MM.1S (cell line): ENCODE data around the gene SCN1A.

ENCODE experiments used
- DNase-seq: peaks from one replicate; pipeline ENCODE4 v3.0.0-alpha.2; 2015
- H2AFZ ChIP-seq: fragments of 300-600 bp; sonication (generic); 2 replicates; pipeline ENCODE4 v1.6.0; 2016; ENCODE audit warnings: antibody characterized with exemption, low read length
- H3F3A ChIP-seq: fragments of 300-600 bp; sonication (generic); 2 replicates; pipeline ENCODE4 v1.6.1; 2016; ENCODE audit warnings: mild to moderate bottlenecking, antibody characterized with exemption, low read length, moderate library complexity, mixed read lengths; ENCODE audit not compliant: insufficient read depth
- H3K27ac ChIP-seq: fragments of 300-600 bp; sonication (generic); 2 replicates; pipeline ENCODE4 v1.5.1; 2016; ENCODE audit warnings: mild to moderate bottlenecking, low read length
- H3K27me3 ChIP-seq: fragments of 300-600 bp; sonication (generic); replicated peaks from 2 replicates; pipeline ENCODE4 v1.6.0; 2016; ENCODE audit warnings: low read length; ENCODE audit not compliant: insufficient read depth
- H3K36me3 ChIP-seq: fragments of 300-600 bp; sonication (generic); replicated peaks from 2 replicates; pipeline ENCODE4 v1.6.1; 2016; ENCODE audit warnings: mild to moderate bottlenecking, low read length, mixed read lengths; ENCODE audit not compliant: insufficient read depth
- H3K4me1 ChIP-seq: fragments of 300-600 bp; sonication (generic); 2 replicates; pipeline ENCODE4 v1.6.1; 2016; ENCODE audit warnings: low read length, mixed read lengths
- H3K4me2 ChIP-seq: fragments of 300-600 bp; sonication (generic); 2 replicates; pipeline ENCODE4 v1.6.0; 2016; ENCODE audit warnings: low read depth, low read length
- H3K4me3 ChIP-seq: fragments of 300-600 bp; sonication (generic); 2 replicates; pipeline ENCODE4 v1.5.1; 2016; ENCODE audit warnings: low read length, mixed read lengths
- H3K79me2 ChIP-seq: fragments of 300-600 bp; sonication (generic); 2 replicates; pipeline ENCODE4 v1.6.1; 2016; ENCODE audit warnings: mixed run types, low read length, mixed read lengths
- H3K9ac ChIP-seq: fragments of 300-600 bp; sonication (generic); 2 replicates; pipeline ENCODE4 v1.6.1; 2016; ENCODE audit warnings: low read length, mixed read lengths
- H3K9me2 ChIP-seq: fragments of 300-600 bp; sonication (generic); replicated peaks from 2 replicates; pipeline ENCODE4 v1.6.1; 2016; ENCODE audit warnings: mild to moderate bottlenecking, low read length, mixed read lengths; ENCODE audit not compliant: insufficient read depth
- H3K9me3 ChIP-seq: fragments of 300-600 bp; sonication (generic); replicated peaks from 2 replicates; pipeline ENCODE4 v1.6.1; 2016; ENCODE audit warnings: mild to moderate bottlenecking, low read length, mixed read lengths; ENCODE audit not compliant: insufficient read depth
- H4K20me1 ChIP-seq: fragments of 300-600 bp; sonication (generic); 2 replicates; pipeline ENCODE4 v1.6.1; 2016; ENCODE audit warnings: mild to moderate bottlenecking, low read length, moderate library complexity, mixed read lengths; ENCODE audit not compliant: insufficient read depth
- EZH2 ChIP-seq: fragments of 300-600 bp; sonication (generic); optimal IDR thresholded peaks from 2 replicates; pipeline ENCODE3; 2017; ENCODE audit warnings: low read depth, mild to moderate bottlenecking, antibody characterized with exemption, low read length, mixed read lengths
- EZH2phosphoT487 ChIP-seq: fragments of 300-600 bp; sonication (generic); IDR thresholded peaks from 2 replicates; pipeline ENCODE4 v1.6.1; 2018; ENCODE audit warnings: antibody characterized with exemption, low read length
- TF ChIP-seq, protein P1 (sequence below): fragments of 300-600 bp; sonication (generic); IDR thresholded peaks from 2 replicates; pipeline ENCODE4 v1.5.1; 2016; ENCODE audit warnings: antibody characterized with exemption, low read length, mixed read lengths

Gene SCN1A

DNA sequence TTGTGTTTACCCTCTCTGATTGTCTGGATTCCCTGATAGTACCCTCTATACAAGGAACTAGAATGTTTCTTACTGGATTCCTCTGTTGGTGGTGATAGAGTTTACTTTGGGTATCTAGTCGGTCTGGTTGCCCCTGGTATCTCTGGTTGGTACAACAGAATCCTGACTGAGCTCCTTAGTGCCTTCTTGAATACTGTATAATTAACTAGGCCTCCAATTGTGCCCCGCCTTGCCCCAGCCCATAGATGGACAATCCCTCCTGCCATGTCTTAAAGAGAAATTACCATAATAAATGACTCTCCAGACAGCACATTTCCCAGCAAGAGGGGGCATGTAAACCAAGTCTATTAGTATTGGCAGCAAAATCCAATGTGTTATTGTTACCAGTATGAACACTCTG, 2.3 kb downstream of the SCN1A start:
- DNase-seq = no peak
- no peak overlapping the region for H2AFZ ChIP-seq

DNA sequence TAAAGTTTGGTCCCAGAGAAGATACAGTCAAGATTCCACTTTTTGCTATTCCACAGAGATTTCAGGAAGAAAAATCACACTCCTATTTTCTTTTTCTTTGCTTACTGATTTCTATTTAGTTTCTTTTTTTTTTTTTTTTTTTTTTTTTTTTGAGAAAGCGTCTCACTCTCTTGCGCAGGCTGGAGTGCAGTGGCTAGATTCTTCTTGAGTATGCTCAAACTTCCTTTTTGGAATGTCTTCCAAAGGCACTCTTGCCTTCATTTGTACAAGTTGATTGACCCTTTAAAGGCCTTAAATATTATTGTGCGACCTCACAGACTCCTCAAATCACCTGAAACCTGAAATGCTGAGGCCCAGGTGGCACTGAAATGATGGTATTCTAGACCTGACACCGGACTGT, 9.6 kb downstream of the SCN1A start:
- DNase-seq = no peak
- no peaks in the 10 kb centered on the region for H3K9me3 ChIP-seq
- peaks cover 17% of the 10 kb centered on the region for H3K4me1 ChIP-seq
- no peaks in the 10 kb centered on the region for H3K9me2 ChIP-seq
- H3K79me2 ChIP-seq = no peaks in the 10 kb centered on the region
- H3K27me3 ChIP-seq = no peaks in the 10 kb centered on the region
- H2AFZ ChIP-seq = no peak overlapping the region
- H3F3A ChIP-seq = no peaks in the 10 kb centered on the region; the same call in 1 of the 2 replicates
- no peaks in the 10 kb centered on the region for H3K36me3 ChIP-seq
- H3K9ac ChIP-seq = no peak overlapping the region
- no peak overlapping the region for H3K4me2 ChIP-seq
- no peak overlapping the region for H3K4me3 ChIP-seq
- H3K27ac ChIP-seq = no peak overlapping the region
- no peaks in the 10 kb centered on the region for H4K20me1 ChIP-seq
- TF ChIP-seq, protein P1, sequence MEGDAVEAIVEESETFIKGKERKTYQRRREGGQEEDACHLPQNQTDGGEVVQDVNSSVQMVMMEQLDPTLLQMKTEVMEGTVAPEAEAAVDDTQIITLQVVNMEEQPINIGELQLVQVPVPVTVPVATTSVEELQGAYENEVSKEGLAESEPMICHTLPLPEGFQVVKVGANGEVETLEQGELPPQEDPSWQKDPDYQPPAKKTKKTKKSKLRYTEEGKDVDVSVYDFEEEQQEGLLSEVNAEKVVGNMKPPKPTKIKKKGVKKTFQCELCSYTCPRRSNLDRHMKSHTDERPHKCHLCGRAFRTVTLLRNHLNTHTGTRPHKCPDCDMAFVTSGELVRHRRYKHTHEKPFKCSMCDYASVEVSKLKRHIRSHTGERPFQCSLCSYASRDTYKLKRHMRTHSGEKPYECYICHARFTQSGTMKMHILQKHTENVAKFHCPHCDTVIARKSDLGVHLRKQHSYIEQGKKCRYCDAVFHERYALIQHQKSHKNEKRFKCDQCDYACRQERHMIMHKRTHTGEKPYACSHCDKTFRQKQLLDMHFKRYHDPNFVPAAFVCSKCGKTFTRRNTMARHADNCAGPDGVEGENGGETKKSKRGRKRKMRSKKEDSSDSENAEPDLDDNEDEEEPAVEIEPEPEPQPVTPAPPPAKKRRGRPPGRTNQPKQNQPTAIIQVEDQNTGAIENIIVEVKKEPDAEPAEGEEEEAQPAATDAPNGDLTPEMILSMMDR = no peak
- TF ChIP-seq EZH2 (no peak), EZH2phosphoT487 (no peak)

More for the DNA sequence above, 2.3 kb downstream of the SCN1A start:
- Histone ChIP-seq H3K79me2 (no peaks in the 10 kb centered on the region), H3K4me3 (no peak overlapping the region), H4K20me1 (no peaks in the 10 kb centered on the region), H3K4me1 (peaks cover 8% of the 10 kb centered on the region; the same call in 1 of the 2 replicates), H3K36me3 (no peaks in the 10 kb centered on the region), H3K9me3 (no peaks in the 10 kb centered on the region), H3K4me2 (no peak overlapping the region), H3K27ac (no peak overlapping the region), H3K9me2 (no peaks in the 10 kb centered on the region), H3F3A (no peaks in the 10 kb centered on the region), H3K9ac (no peak overlapping the region), H3K27me3 (no peaks in the 10 kb centered on the region)
- TF ChIP-seq EZH2 (no peak), EZH2phosphoT487 (no peak)
- TF ChIP-seq, protein P1 = no peak

DNA sequence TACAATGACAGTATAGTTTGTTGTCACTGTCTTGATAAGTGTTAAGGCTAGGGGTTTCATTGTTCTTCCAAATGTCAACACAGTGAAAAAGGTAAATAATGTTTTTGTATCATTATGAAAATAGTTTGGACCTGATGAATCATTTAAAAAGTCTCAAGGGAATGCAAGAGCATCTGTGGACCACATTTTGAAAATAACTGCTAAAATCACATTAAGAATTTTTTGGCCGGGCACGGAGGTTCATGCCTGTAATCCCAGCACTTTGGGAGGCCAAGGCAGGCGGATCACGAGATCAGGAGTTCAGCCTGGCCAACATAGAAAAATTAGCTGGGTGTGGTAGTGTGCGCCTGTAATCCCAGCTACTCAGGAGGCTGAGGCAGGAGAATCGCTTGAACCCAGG, 10.3 kb downstream of the SCN1A start:
- H3K4me3 ChIP-seq = no peak overlapping the region
- no peaks in the 10 kb centered on the region for H4K20me1 ChIP-seq

More for the DNA sequence above, 10.3 kb downstream of the SCN1A start:
- Histone ChIP-seq H3K9ac (no peak overlapping the region), H3K4me1 (peaks cover 10% of the 10 kb centered on the region), H3F3A (no peaks in the 10 kb centered on the region; the same call in 1 of the 2 replicates), H2AFZ (no peak overlapping the region), H3K36me3 (no peaks in the 10 kb centered on the region), H3K4me2 (no peak overlapping the region), H3K27me3 (no peaks in the 10 kb centered on the region), H3K9me2 (no peaks in the 10 kb centered on the region), H3K79me2 (no peaks in the 10 kb centered on the region), H3K27ac (no peak overlapping the region), H3K9me3 (no peaks in the 10 kb centered on the region)
- TF ChIP-seq, protein P1 = no peak
- TF ChIP-seq EZH2phosphoT487 (no peak), EZH2 (no peak)
- DNase-seq = no peak
